Measurements from ENCODE around the gene SLC38A2.

SLC38A2 gene

DNA sequence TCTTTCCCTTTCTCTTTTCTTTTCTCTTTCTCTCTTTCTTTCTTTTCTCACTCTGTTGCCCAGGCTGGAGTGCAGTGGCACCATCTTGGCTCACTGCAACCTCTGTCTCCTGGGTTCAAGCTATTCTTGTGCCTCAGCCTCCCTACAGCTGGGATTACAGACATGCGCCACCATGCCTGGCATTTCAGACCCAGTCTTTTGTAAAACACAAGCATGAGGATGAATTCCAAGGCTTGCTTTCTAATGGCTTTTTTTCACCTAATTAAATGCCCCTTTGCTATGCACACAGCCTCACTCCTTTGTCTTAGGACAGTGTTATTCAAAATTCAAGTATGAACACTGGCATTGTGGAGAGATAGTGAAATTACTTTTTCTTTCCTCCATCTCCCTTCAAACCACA lies 6.0 kb upstream of the SLC38A2 start:
- TF ChIP-seq, protein P1, sequence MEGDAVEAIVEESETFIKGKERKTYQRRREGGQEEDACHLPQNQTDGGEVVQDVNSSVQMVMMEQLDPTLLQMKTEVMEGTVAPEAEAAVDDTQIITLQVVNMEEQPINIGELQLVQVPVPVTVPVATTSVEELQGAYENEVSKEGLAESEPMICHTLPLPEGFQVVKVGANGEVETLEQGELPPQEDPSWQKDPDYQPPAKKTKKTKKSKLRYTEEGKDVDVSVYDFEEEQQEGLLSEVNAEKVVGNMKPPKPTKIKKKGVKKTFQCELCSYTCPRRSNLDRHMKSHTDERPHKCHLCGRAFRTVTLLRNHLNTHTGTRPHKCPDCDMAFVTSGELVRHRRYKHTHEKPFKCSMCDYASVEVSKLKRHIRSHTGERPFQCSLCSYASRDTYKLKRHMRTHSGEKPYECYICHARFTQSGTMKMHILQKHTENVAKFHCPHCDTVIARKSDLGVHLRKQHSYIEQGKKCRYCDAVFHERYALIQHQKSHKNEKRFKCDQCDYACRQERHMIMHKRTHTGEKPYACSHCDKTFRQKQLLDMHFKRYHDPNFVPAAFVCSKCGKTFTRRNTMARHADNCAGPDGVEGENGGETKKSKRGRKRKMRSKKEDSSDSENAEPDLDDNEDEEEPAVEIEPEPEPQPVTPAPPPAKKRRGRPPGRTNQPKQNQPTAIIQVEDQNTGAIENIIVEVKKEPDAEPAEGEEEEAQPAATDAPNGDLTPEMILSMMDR (IDR thresholded peaks at IDR 0.05; ENCODE audit: insufficient read depth, low read depth, low read length, missing control alignments): no peak
- no peak overlapping the region for H3K4me3 ChIP-seq (ENCODE audit: low read length)
- DNase-seq (ENCODE audit: low read depth): no peak

DNA sequence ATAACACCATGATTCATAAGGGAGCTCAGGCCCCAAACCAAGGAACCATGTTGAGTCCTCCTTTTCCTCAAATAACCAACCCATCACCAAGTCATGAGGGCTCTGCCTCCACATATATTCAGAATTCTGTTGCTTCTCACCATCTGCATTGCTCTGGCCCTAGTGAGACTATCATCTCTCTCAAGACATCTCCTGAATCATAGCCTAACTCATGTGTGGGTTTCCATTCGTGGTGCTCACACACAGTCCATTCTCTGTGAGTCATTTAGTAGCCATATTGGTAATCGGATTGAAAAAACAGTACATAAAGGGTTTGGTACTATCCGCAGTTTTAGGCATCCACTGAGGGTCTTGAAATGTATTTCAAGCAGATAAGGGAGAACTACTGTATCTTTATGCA lies 5.1 kb upstream of the SLC38A2 start:
- H3K4me3 ChIP-seq (ENCODE audit: low read length): no peak overlapping the region
- TF ChIP-seq, protein P1 (IDR thresholded peaks at IDR 0.05; ENCODE audit: insufficient read depth, low read depth, low read length, missing control alignments): no peak
- DNase-seq (ENCODE audit: low read depth): no peak

DNA sequence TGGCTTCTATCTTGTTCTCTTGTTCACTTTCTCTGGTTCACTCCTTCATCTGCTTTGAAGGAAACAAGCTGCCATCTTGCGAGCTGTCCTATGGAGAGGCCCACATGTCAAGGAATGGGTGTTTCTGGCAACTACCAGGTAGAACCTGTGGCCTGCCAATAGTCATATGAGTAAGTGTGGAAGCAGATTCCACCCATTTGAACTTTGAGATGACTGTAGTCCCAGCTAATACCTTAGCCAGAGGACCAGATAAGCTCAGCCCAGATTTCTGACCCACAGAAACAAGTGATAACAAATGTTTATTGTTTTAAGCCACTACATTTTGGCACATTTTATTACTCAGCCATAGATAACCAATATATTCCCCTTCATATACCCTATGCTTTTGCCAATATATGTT lies 4.0 kb upstream of the SLC38A2 start:
- H3K4me3 ChIP-seq (ENCODE audit: low read length): no peak overlapping the region
- DNase-seq (ENCODE audit: low read depth): no peak
- TF ChIP-seq, protein P1 (IDR thresholded peaks at IDR 0.05; ENCODE audit: insufficient read depth, low read depth, low read length, missing control alignments): no peak

DNA sequence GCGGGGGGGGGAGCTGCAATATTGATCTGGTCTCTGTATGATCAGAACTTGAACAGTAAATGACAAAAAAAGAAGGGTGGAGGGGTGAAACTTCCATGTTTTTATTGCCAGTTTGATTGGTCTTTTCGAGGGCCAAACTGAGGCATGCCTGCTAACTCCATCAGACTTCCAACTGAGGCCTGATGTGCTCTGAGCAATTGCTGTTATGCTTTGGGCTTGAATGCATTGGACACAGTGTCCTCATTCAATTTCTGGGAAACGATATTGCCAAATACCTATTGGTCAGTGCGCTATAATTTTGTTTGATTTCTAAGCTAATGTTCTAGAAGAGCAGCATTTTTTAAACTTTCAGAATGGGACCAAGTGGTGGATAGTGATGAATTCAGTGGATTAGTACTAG lies 2.1 kb upstream of the SLC38A2 start:
- DNase-seq (ENCODE audit: low read depth): no peak
- TF ChIP-seq, protein P1 (IDR thresholded peaks at IDR 0.05; ENCODE audit: insufficient read depth, low read depth, low read length, missing control alignments): no peak
- no peak overlapping the region for H3K4me3 ChIP-seq (ENCODE audit: low read length)

DNA sequence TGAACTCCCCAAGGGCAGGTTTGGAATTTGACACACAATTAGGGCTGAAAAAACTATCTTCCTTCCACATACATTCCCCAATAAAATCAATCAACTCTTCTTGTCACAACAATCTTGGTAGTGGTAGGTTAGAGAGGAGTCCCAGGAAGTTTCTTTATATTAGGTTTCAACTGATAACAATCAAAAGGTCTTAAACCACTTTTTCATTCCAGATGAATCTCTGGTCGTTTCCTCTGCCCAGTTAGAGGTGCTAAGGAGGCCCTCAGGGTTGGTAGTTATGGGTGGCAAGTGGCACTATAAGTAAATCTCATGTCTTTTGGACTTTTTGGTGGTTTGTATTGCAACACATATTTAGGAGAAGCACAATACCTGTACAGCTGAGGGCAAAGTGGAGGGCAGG lies 1.7 kb upstream of the SLC38A2 start:
- no peak overlapping the region for H3K4me3 ChIP-seq (ENCODE audit: low read length)
- DNase-seq (ENCODE audit: low read depth): no peak
- TF ChIP-seq, protein P1 (IDR thresholded peaks at IDR 0.05; ENCODE audit: insufficient read depth, low read depth, low read length, missing control alignments): no peak

DNA sequence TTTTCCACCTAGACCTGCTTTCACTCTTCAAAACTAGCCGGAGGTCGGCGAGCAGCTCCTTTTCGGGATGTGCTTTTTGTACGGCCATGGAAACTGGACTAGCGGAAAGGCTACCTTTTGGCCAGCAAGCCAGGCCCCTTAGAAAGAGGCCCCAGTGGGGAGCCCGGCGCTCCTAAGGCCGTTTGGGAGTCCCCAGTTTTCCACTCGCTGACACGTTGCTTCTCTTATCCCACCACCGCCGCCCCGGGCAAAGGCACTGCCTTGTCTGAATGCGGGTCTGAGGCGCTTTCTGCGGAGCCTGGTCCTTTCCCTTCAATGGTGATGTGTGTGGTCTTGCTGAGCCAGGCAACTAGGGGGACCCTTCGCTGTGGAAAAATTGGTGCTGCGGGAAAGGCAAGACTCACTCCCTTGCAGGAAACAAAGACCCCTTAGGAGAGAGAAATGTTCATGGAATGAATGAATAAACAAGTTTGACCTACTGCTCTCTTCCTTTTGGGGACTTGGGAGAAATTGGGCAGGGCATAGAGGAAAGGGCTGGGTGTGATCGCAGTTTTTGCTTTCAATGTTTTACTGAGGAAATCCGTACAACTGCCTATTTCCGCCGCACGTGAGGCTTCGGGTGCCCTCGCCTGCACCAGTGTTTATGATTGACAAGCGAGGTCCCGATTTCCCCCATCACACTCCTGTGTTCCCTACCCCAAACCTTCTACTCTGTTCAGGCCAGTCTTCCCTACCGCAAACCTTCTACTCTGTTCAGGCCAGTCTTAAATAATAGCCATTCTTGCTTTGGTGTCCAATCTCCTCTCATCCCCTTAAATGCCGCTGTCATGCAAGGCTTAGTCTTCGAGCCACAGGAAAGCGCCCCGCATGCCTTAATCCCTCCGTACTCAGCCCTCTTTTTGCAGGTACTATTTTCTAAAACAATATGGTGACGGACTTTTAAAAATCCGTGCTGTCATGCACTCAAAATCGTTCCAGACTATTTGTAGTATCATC lies 1.0 kb upstream of the SLC38A2 start:
- peak; percentile 52 for DNase-seq (ENCODE audit: low read depth)
- TF ChIP-seq, protein P1 (IDR thresholded peaks at IDR 0.05; ENCODE audit: insufficient read depth, low read depth, low read length, missing control alignments): no peak
- H3K4me3 ChIP-seq (ENCODE audit: low read length): peak overlapping the region; percentile 70
